Thoracic aorta (tissue), 2 donors: Measurements from ENCODE around the gene ANKRD27. TPM values are rescaled to one million over a fixed set of nuclear protein-coding genes. Genes with fewer than 3 reads are reported as not detected.

Experiments used
- ATAC-seq: fragments of 150-250 bp; one replicate; pipeline ENCODE4 v1.8.0; 2017; ENCODE audit warnings: low read depth; ENCODE audit not compliant: insufficient number of reproducible peaks, low FRiP score
- DNase-seq: peaks from one replicate; pipeline ENCODE4 v3.0.0-alpha.2; 2020; ENCODE audit warnings: low spot score
- H3K27ac ChIP-seq, 2 donors: fragments of 200-600 bp; sonication (generic); 1 replicate in 1 of 2; 2 replicates in 1 of 2; pipeline ENCODE4 v1.5.1; 2016; ENCODE audit warnings: mild to moderate bottlenecking in 2 of 2, moderate library complexity in 2 of 2
- H3K27me3 ChIP-seq: fragments of 200-600 bp; sonication (generic); replicated peaks from 2 replicates; pipeline ENCODE4 v1.6.0; 2016; ENCODE audit warnings: mild to moderate bottlenecking; ENCODE audit not compliant: insufficient read depth
- H3K36me3 ChIP-seq: fragments of 200-600 bp; sonication (generic); one replicate; pipeline ENCODE4 v1.5.1; 2016
- H3K4me1 ChIP-seq, 2 donors: fragments of 200-600 bp; sonication (generic); 1 replicate in 1 of 2; 2 replicates in 1 of 2; pipeline versions ENCODE4 v1.5.1 to v1.6.0; 2016; ENCODE audit warnings: low read depth in 2 of 2, mild to moderate bottlenecking in 1 of 2; ENCODE audit not compliant: control insufficient read depth in 1 of 2
- H3K4me3 ChIP-seq: fragments of 200-600 bp; sonication (generic); 2 replicates; pipeline ENCODE4 v1.5.1; 2016; ENCODE audit warnings: mild to moderate bottlenecking
- H3K9me3 ChIP-seq: fragments of 200-600 bp; sonication (generic); 2 replicates; pipeline ENCODE4 v1.5.1; 2016
- CTCF ChIP-seq: fragments of 200-600 bp; sonication (generic); IDR thresholded peaks from one replicate; pipeline ENCODE4 v1.5.1; 2019; ENCODE audit warnings: antibody characterized with exemption
- total RNA-seq, 2 donors: library from RNA; depleted of rRNA; stranded (reverse); fragments of >200 nt; gene quantifications; one replicate each; pipeline versions ENCODE4 v1.1.0 to v1.2.3, GENCODE V29; 2016

ANKRD27 gene
- total RNA-seq, 2 donors from 2014 or later: 26.8 to 33.8 TPM

DNA sequence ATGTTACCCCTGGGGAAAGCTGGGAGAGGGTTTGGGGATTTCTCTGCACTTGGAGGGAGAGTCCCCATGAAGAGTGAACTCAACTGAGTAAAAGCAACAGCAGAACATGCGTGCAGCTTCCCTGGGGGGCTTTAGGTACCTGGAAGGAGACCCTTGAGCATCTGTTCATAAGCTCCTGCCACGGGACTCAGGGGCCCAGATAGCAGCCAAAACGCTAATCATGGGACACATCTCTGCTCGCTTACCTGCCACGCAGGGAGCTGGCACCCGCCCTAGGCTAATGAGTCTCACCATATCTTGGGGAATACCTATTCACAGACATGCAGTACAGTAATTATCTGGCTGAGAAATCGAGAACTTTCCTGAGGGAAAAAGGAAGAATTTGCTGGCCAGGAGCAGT, 60.1 kb downstream of the ANKRD27 start:
- DNase-seq (no peak), ATAC-seq (no peak)
- Histone ChIP-seq H3K27me3 (no peaks in the 10 kb centered on the region), H3K9me3 (no peaks in the 10 kb centered on the region), H3K27ac (no peak overlapping the region), H3K4me3 (no peak overlapping the region), H3K4me1 (no peaks in the 10 kb centered on the region), H3K36me3 (peaks cover 51% of the 10 kb centered on the region)
- TF ChIP-seq CTCF: no peak

GRCh38 chr19:32613008-32613407, 62.0 kb downstream of the ANKRD27 start:
- H3K4me1 ChIP-seq: no peaks in the 10 kb centered on the region
- H3K36me3 ChIP-seq: peaks cover 37% of the 10 kb centered on the region
- no peaks in the 10 kb centered on the region for H3K27me3 ChIP-seq
- ATAC-seq (no peak), DNase-seq (no peak)
- H3K9me3 ChIP-seq: no peaks in the 10 kb centered on the region
- no peak for TF ChIP-seq CTCF
- no peak overlapping the region for H3K4me3 ChIP-seq
- no peak overlapping the region for H3K27ac ChIP-seq

DNA sequence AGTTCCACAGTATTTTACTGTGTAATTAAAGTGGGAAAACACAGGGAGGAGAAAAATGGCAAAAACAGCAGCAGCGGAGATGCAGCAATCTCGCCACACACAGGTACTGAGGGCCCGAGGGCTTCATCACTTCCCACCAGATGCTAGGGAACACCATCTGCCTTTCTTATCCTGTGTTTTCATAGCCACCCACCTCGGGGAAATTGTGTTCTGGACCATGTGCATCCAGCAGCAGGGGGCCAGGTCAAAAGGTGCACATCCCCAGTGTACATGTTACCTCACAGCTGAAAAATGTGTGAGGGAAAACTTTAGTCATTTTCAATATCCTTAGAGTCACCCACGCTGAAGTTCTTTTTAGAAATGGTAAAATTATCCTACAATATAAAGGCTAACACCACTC, 63.8 kb downstream of the ANKRD27 start:
- H3K36me3 ChIP-seq: peaks cover 38% of the 10 kb centered on the region
- TF ChIP-seq CTCF: no peak
- DNase-seq: no peak

GRCh38 chr19:32607479-32607878, 67.5 kb downstream of the ANKRD27 start:
- H3K4me3 ChIP-seq: no peak overlapping the region
- H3K4me1 ChIP-seq: no peaks in the 10 kb centered on the region

More for the DNA sequence above, 63.8 kb downstream of the ANKRD27 start:
- Histone ChIP-seq H3K4me1 (no peaks in the 10 kb centered on the region), H3K27ac (no peak overlapping the region), H3K9me3 (no peaks in the 10 kb centered on the region), H3K4me3 (no peak overlapping the region), H3K27me3 (no peaks in the 10 kb centered on the region)
- ATAC-seq: no peak

DNA sequence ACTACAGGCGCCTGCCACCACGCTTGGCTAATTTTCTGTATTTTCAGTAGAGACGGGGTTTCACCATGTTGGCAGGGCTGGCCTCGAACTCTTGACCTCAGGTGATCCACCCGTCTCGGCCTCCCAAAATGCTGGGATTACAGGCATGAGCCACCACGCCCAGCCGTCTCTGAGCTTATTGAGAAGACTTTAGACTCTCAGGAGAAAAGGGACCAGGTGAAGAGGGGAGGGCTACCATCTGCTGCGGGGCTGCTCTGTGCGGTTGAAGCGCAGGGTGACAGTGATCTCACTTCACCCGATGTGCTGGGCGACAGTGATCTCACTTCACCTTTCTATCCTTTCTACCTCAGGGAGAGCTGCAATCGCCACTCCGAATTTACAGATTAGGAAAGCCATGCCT, 68.7 kb downstream of the ANKRD27 start:
- Histone ChIP-seq H3K36me3 (peaks cover 31% of the 10 kb centered on the region), H3K27me3 (no peaks in the 10 kb centered on the region), H3K27ac (no peak overlapping the region), H3K4me1 (no peaks in the 10 kb centered on the region), H3K9me3 (no peaks in the 10 kb centered on the region), H3K4me3 (no peak overlapping the region)
- ATAC-seq (no peak), DNase-seq (no peak)
- no peak for TF ChIP-seq CTCF

More at GRCh38 chr19:32607479-32607878, 67.5 kb downstream of the ANKRD27 start:
- TF ChIP-seq CTCF: no peak
- H3K27ac ChIP-seq: no peak overlapping the region
- peaks cover 25% of the 10 kb centered on the region for H3K36me3 ChIP-seq
- no peak for ATAC-seq
- H3K9me3 ChIP-seq: no peaks in the 10 kb centered on the region
- H3K27me3 ChIP-seq: no peaks in the 10 kb centered on the region
- no peak for DNase-seq
